Transverse colon (tissue), 4 donors: ENCODE measurements around the gene AP5M1. TPM values are rescaled to one million over a fixed set of nuclear protein-coding genes. Genes with fewer than 3 reads are reported as not detected.

Experiments used
- DNase-seq: peaks from one replicate; pipeline ENCODE4 v3.0.0-alpha.2; 2019
- H3K27ac ChIP-seq, 4 donors: fragments of 200-600 bp; sonication (generic); 2 replicates each; pipeline ENCODE4 v1.5.1; 2016 to 2018; ENCODE audit warnings: inconsistent platforms in 4 of 4
- H3K27me3 ChIP-seq: fragments of 200-600 bp; sonication (generic); 2 replicates; pipeline ENCODE4 v1.5.1; 2017; ENCODE audit warnings: inconsistent platforms
- H3K36me3 ChIP-seq, 4 donors: fragments of 200-600 bp; sonication (generic); 2 replicates each; pipeline ENCODE4 v1.5.1; 2017 to 2019; ENCODE audit warnings: inconsistent platforms in 4 of 4
- H3K4me1 ChIP-seq, 4 donors: fragments of 200-600 bp; sonication (generic); 2 replicates each; pipeline ENCODE4 v1.5.1; 2017 to 2020; ENCODE audit warnings: inconsistent platforms in 4 of 4
- H3K4me3 ChIP-seq, 4 donors: fragments of 200-600 bp; sonication (generic); 1 replicate in 1 of 4; 2 replicates in 3 of 4; pipeline versions ENCODE4 v1.5.1 to v1.6.1; 2017 to 2019; ENCODE audit warnings: inconsistent platforms in 4 of 4
- H3K9me3 ChIP-seq, 2 donors: fragments of 200-600 bp; sonication (generic); 2 replicates each; pipeline ENCODE4 v1.5.1; 2017 to 2019; ENCODE audit warnings: inconsistent platforms in 2 of 2
- CTCF ChIP-seq, 5 experiments: fragments of 200-600 bp in 3 of 5; fragments of 450-650 bp in 2 of 5; sonication (generic) in 3 of 5; IDR thresholded peaks; 1 replicate in 2 of 5; 2 replicates in 3 of 5; pipeline ENCODE4 v1.5.1; 2016 to 2017; ENCODE audit warnings: antibody characterized with exemption in 5 of 5, inconsistent platforms in 3 of 5, mild to moderate bottlenecking in 2 of 5, moderate library complexity in 1 of 5
- EP300 ChIP-seq: sonication (generic); formaldehyde crosslinking; IDR thresholded peaks from one replicate; pipeline ENCODE4 v1.6.1; 2017; ENCODE audit warnings: antibody characterized with exemption, low read depth
- POLR2A ChIP-seq: fragments of 450-650 bp; IDR thresholded peaks from one replicate; pipeline ENCODE4 v1.6.1; 2016; ENCODE audit warnings: antibody characterized with exemption, mild to moderate bottlenecking, moderate library complexity
- POLR2AphosphoS5 ChIP-seq, 3 donors: sonication (generic); formaldehyde crosslinking; IDR thresholded peaks; one replicate each; pipeline ENCODE4 v1.6.1; 2016; ENCODE audit warnings: antibody characterized with exemption in 3 of 3
- WGBS, 2 donors: methylation state at CpG; one replicate each; pipeline ENCODE4 v1.1.5; 2018; ENCODE audit warnings: low coverage in 1 of 2; 5-methylcytosine and 5-hydroxymethylcytosine counted together
- in situ Hi-C, 4 donors: fragments of 200-750 bp; cut with MboI; loops; one replicate each; pipeline versions ENCODE4 v1.15.0 to v1.15.1; 2017; ENCODE audit warnings: low sequenced_read_pairs in 3 of 4, low pct_ligation_motif_present in 1 of 4, low pct_unique_long_range_greater_than_20kb in 1 of 4
- intact Hi-C: fragments of 100-400 bp; cut with DNase I; formaldehyde crosslinking; loops from one replicate; pipeline ENCODE4 v1.15.1; 2023; ENCODE audit warnings: low total_unique reads
- total RNA-seq, 4 donors: library from RNA; depleted of rRNA; stranded (reverse); fragments of >200 nt; gene quantifications; one replicate each; pipeline ENCODE4 v1.1.0, GENCODE V29; 2016

AP5M1 gene
- total RNA-seq, 4 donors from 2014 or later: 45.9 to 143 (median 75.5) TPM

GRCh38 chr14:57261604-57262003, 7.2 kb upstream of the AP5M1 start:
- DNase-seq: no peak
- Histone ChIP-seq H3K4me3 (no peak overlapping the region), H3K9me3 (no peaks in the 10 kb centered on the region), H3K27me3 (no peaks in the 10 kb centered on the region), H3K27ac (no peak overlapping the region), H3K36me3 (no peaks in the 10 kb centered on the region), H3K4me1 (peaks cover 0 to 7% (median 3%) of the 10 kb centered on the region in 4 donors)
- TF ChIP-seq POLR2A (no peak), POLR2AphosphoS5 (IDR thresholded peaks at IDR 0.05) (no peak), EP300 (no peak)
- intact Hi-C loops (no loop called here), in situ Hi-C loops (no loop called here)

GRCh38 chr14:57262117-57262516, 6.7 kb upstream of the AP5M1 start:
- DNase-seq: no peak
- no peaks in the 10 kb centered on the region for H3K36me3 ChIP-seq
- TF ChIP-seq POLR2A (no peak), EP300 (no peak), CTCF (IDR thresholded peaks at IDR 0.05) (no peak), POLR2AphosphoS5 (IDR thresholded peaks at IDR 0.05) (no peak)
- H3K27me3 ChIP-seq: no peaks in the 10 kb centered on the region
- peaks cover 1 to 12% (median 7%) of the 10 kb centered on the region in 4 donors for H3K4me1 ChIP-seq
- intact Hi-C loops (no loop called here), in situ Hi-C loops (no loop called here)
- no peak overlapping the region for H3K4me3 ChIP-seq
- no peak overlapping the region for H3K27ac ChIP-seq
- no peaks in the 10 kb centered on the region for H3K9me3 ChIP-seq

GRCh38 chr14:57266065-57266464, 2.7 kb upstream of the AP5M1 start:
- WGBS, 2 donors: 29 to 48% methylated on average over 2 of the region's 2 CpGs
- Histone ChIP-seq H3K36me3 (no peaks in the 10 kb centered on the region), H3K9me3 (no peaks in the 10 kb centered on the region), H3K27me3 (no peaks in the 10 kb centered on the region), H3K4me1 (peaks cover 17 to 34% (median 27%) of the 10 kb centered on the region in 4 donors), H3K4me3 (no peak overlapping the region), H3K27ac (no peak overlapping the region)
- TF ChIP-seq POLR2A: no peak
- TF ChIP-seq CTCF (IDR thresholded peaks at IDR 0.05): no peak
- no peak for TF ChIP-seq POLR2AphosphoS5 (IDR thresholded peaks at IDR 0.05)
- TF ChIP-seq EP300: no peak
- intact Hi-C loops: no loop called here
- no peak for DNase-seq
- in situ Hi-C loops: no loop called here

GRCh38 chr14:57273236-57273635, 4.5 kb downstream of the AP5M1 start:
- Histone ChIP-seq H3K4me1 (peaks cover 10 to 28% (median 17%) of the 10 kb centered on the region in 4 donors), H3K27ac (no peak overlapping the region), H3K9me3 (no peaks in the 10 kb centered on the region), H3K4me3 (no peak overlapping the region), H3K36me3 (peaks cover 0 to 9% (median 4%) of the 10 kb centered on the region in 4 donors), H3K27me3 (no peaks in the 10 kb centered on the region)
- intact Hi-C loops: no loop called here
- TF ChIP-seq POLR2AphosphoS5 (IDR thresholded peaks at IDR 0.05): no peak
- no peak for TF ChIP-seq EP300
- TF ChIP-seq CTCF (IDR thresholded peaks at IDR 0.05): no peak
- no peak for TF ChIP-seq POLR2A
- DNase-seq: no peak
- 71 to 77% methylated on average over 1 of the region's 1 CpG for WGBS, 2 donors
- in situ Hi-C loops: no loop called here

GRCh38 chr14:57274551-57274950, 5.8 kb downstream of the AP5M1 start:
- TF ChIP-seq POLR2A: no peak
- TF ChIP-seq EP300: no peak
- no peak for TF ChIP-seq POLR2AphosphoS5 (IDR thresholded peaks at IDR 0.05)
- TF ChIP-seq CTCF (IDR thresholded peaks at IDR 0.05): no peak
- no peaks in the 10 kb centered on the region for H3K9me3 ChIP-seq
- no peak overlapping the region for H3K4me3 ChIP-seq
- in situ Hi-C loops (no loop called here), intact Hi-C loops (no loop called here)
- H3K4me1 ChIP-seq: peaks cover 10 to 28% (median 17%) of the 10 kb centered on the region in 4 donors
- WGBS, 2 donors: 85 to 91% methylated on average over 2 of the region's 2 CpGs
- no peak for DNase-seq
- no peak overlapping the region for H3K27ac ChIP-seq
- no peaks in the 10 kb centered on the region for H3K27me3 ChIP-seq
- peaks cover 0 to 9% (median 4%) of the 10 kb centered on the region in 4 donors for H3K36me3 ChIP-seq
